Lung microvascular endothelial cell (primary cell): ENCODE results near the gene RBPMS2. TPM values are rescaled to one million over a fixed set of nuclear protein-coding genes. Genes with fewer than 3 reads are reported as not detected.
"Not testable (repeated sequence)": the region's sequence is repeated elsewhere in the genome, so short reads cannot be mapped to it uniquely, and the experiment has no call there.

ENCODE experiments used
- DNase-seq, 2 donors: peaks; one replicate each; pipeline versions ENCODE4 v3.0.0 to v3.0.0-alpha.2; 2010; ENCODE audit warnings: low read depth in 2 of 2
- total RNA-seq: library from RNA; depleted of rRNA; stranded (reverse); fragments of >200 nt; gene quantifications from 2 replicates; pipeline ENCODE4 v1.2.1, GENCODE V29; 2014

RBPMS2 gene
- under 0.01 TPM in 2 replicates for total RNA-seq

- peak in 1 of 2 donors; percentile 29 for DNase-seq
Observed at GRCh38 chr15:64775551-64776401, at the start of gene RBPMS2. Gene RBPMS2, minus strand, starts transcription at chr15:64775589. Its CDS starts 270 bp downstream, at chr15:64775319.

- DNase-seq: peak; percentile 12 to 31
Observed at GRCh38 chr15:64824929-64825430, 49.6 kb upstream of the RBPMS2 start.

GRCh38 chr15:64816452-64816851, 41.1 kb upstream of the RBPMS2 start:
- no peak for DNase-seq

GRCh38 chr15:64814965-64815364, 39.6 kb upstream of the RBPMS2 start:
- not testable (repeated sequence) for DNase-seq

GRCh38 chr15:64814283-64814682, 38.9 kb upstream of the RBPMS2 start:
- DNase-seq: not testable (repeated sequence)

- DNase-seq: no peak
Observed at GRCh38 chr15:64813075-64813474, 37.7 kb upstream of the RBPMS2 start.

GRCh38 chr15:64810497-64811326, 35.3 kb upstream of the RBPMS2 start:
- no peak for DNase-seq

- peak; percentile 71 to 82 for DNase-seq
Observed at GRCh38 chr15:64809649-64810496, 34.5 kb upstream of the RBPMS2 start.

GRCh38 chr15:64808785-64809453, 33.5 kb upstream of the RBPMS2 start:
- DNase-seq: no peak

- no peak for DNase-seq
Observed at GRCh38 chr15:64807751-64808222, 32.4 kb upstream of the RBPMS2 start.

- DNase-seq: no peak
Observed at GRCh38 chr15:64807051-64807749, 31.8 kb upstream of the RBPMS2 start.

- DNase-seq: no peak
Observed at GRCh38 chr15:64806509-64806908, 31.1 kb upstream of the RBPMS2 start.

GRCh38 chr15:64804619-64805018, 29.2 kb upstream of the RBPMS2 start:
- no peak for DNase-seq

- DNase-seq: no peak
Observed at GRCh38 chr15:64803526-64803925, 28.1 kb upstream of the RBPMS2 start.

- DNase-seq: no peak
Observed at GRCh38 chr15:64800476-64800875, 25.1 kb upstream of the RBPMS2 start.

- DNase-seq: not testable (repeated sequence)
Observed at GRCh38 chr15:64798905-64799304, 23.5 kb upstream of the RBPMS2 start.

- DNase-seq: not testable (repeated sequence)
Observed at GRCh38 chr15:64795921-64796320, 20.5 kb upstream of the RBPMS2 start.

- DNase-seq: not testable (repeated sequence)
Observed at GRCh38 chr15:64795299-64795698, 19.9 kb upstream of the RBPMS2 start.

- no peak for DNase-seq
Observed at GRCh38 chr15:64792282-64792681, 16.9 kb upstream of the RBPMS2 start.

- DNase-seq: no peak
Observed at GRCh38 chr15:64791401-64791800, 16.0 kb upstream of the RBPMS2 start.
